ENCODE data around the gene EIF3B. TPM values are rescaled to one million over a fixed set of nuclear protein-coding genes. Genes with fewer than 3 reads are reported as not detected.

Gene EIF3B
- 18.4 and 25.6 TPM in 2 replicates for polyA plus RNA-seq

GRCh38 chr7:2354186-2354938 lies at the start of gene EIF3B:
Gene EIF3B (plus strand): TSS chr7:2354827. CDS start chr7:2354922, 95 bp downstream.

GRCh38 chr7:2314209-2314955 lies 40.2 kb upstream of the EIF3B start, which contains the start of gene SNX8:
Gene SNX8 (minus strand): TSS chr7:2314441. CDS start chr7:2314421, 20 bp downstream.

GRCh38 chr7:2403014-2403717 lies 48.5 kb downstream of the EIF3B start, which contains the start of gene CHST12:
Gene CHST12 (plus strand): TSS chr7:2403611. CDS start chr7:2432640, 29,029 bp downstream.

Other genes starting within 250 kb of the EIF3B start
- 0.83 and 5.6 TPM in 2 replicates for gene MAD1L1, start 121.9 kb upstream of the EIF3B start, polyA plus RNA-seq
- 13.9 and 16.0 TPM in 2 replicates for gene MRM2, start 112.6 kb upstream of the EIF3B start, polyA plus RNA-seq
- gene NUDT1, start 112.6 kb upstream of the EIF3B start, polyA plus RNA-seq, result 5.1 and 11.2 TPM in 2 replicates
- gene SNX8, start 40.4 kb upstream of the EIF3B start, polyA plus RNA-seq, result 0.78 and 2.8 TPM in 2 replicates
- gene CHST12, start 48.8 kb downstream of the EIF3B start, polyA plus RNA-seq, result 1.3 and 1.6 TPM in 2 replicates
- gene GRIFIN, start 121.6 kb downstream of the EIF3B start, polyA plus RNA-seq, result not detected in 2 replicates
- 0.20 and 0.35 TPM in 2 replicates for gene LFNG, start 164.9 kb downstream of the EIF3B start, polyA plus RNA-seq
- 0.63 and 1.5 TPM in 2 replicates for gene BRAT1, start 200.7 kb downstream of the EIF3B start, polyA plus RNA-seq
- 0.48 and 1.1 TPM in 2 replicates for gene IQCE, start 204.2 kb downstream of the EIF3B start, polyA plus RNA-seq

Measured in Purkinje cell (primary cell).